ENCODE data around the gene MORN1.

DNA sequence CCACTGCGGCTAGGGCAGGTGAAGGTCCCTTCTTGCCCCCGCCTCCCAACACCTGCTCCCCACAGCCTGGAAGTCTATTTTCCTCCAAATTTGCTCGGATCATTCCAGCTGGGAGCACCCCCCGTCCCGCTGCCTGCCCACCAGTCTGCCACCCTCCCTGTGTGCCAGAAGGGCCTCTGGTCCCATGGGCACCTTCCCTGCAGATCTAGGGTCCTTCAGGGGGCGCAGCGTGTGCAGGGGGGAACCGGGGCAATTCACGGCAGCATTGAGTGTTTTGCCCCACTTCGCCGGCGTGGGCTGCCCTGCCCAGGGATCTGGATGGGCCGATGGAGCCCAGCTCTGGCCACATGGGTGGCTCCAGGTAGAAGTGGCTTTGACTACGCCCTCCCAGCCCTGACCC is 47.3 kb upstream of the MORN1 start:
- TF ChIP-seq, protein P1, sequence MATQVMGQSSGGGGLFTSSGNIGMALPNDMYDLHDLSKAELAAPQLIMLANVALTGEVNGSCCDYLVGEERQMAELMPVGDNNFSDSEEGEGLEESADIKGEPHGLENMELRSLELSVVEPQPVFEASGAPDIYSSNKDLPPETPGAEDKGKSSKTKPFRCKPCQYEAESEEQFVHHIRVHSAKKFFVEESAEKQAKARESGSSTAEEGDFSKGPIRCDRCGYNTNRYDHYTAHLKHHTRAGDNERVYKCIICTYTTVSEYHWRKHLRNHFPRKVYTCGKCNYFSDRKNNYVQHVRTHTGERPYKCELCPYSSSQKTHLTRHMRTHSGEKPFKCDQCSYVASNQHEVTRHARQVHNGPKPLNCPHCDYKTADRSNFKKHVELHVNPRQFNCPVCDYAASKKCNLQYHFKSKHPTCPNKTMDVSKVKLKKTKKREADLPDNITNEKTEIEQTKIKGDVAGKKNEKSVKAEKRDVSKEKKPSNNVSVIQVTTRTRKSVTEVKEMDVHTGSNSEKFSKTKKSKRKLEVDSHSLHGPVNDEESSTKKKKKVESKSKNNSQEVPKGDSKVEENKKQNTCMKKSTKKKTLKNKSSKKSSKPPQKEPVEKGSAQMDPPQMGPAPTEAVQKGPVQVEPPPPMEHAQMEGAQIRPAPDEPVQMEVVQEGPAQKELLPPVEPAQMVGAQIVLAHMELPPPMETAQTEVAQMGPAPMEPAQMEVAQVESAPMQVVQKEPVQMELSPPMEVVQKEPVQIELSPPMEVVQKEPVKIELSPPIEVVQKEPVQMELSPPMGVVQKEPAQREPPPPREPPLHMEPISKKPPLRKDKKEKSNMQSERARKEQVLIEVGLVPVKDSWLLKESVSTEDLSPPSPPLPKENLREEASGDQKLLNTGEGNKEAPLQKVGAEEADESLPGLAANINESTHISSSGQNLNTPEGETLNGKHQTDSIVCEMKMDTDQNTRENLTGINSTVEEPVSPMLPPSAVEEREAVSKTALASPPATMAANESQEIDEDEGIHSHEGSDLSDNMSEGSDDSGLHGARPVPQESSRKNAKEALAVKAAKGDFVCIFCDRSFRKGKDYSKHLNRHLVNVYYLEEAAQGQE (IDR thresholded peaks at IDR 0.05; ENCODE audit: low read depth) = no peak
- TF ChIP-seq FOXM1 (IDR thresholded peaks at IDR 0.05; ENCODE audit: borderline replicate concordance, low read depth) (no peak), YY1 (IDR thresholded peaks at IDR 0.05; ENCODE audit: low read depth) (no peak), CEBPB (IDR thresholded peaks at IDR 0.05) (no peak), TAF1 (IDR thresholded peaks at IDR 0.05; ENCODE audit: low read depth) (no peak), RAD21 (IDR thresholded peaks at IDR 0.05; ENCODE audit: low read depth) (no peak), EP300 (IDR thresholded peaks at IDR 0.05; ENCODE audit: borderline replicate concordance) (no peak), TCF12 (IDR thresholded peaks at IDR 0.05; ENCODE audit: low read depth) (no peak), CREB1 (IDR thresholded peaks at IDR 0.05; ENCODE audit: low read depth) (no peak)
- TF ChIP-seq, protein P2, sequence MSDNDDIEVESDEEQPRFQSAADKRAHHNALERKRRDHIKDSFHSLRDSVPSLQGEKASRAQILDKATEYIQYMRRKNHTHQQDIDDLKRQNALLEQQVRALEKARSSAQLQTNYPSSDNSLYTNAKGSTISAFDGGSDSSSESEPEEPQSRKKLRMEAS (IDR thresholded peaks at IDR 0.05) = no peak
